ENCODE measurements around the gene GALNT1.

GALNT1 gene

GRCh38 chr18:35747894-35748472 is 166.4 kb downstream of the GALNT1 start:
- Histone ChIP-seq H3K4me3 (ENCODE audit: low read depth, low read length) (no peak overlapping the region), H2AFZ (no peak overlapping the region), H3K4me2 (ENCODE audit: low read length) (no peak overlapping the region), H3K36me3 (ENCODE audit: control insufficient read depth, insufficient read depth, low read length) (no peaks in the 10 kb centered on the region), H3K9ac (no peak overlapping the region), H3K27ac (no peak overlapping the region), H3K9me3 (ENCODE audit: control insufficient read depth, low read length) (no peaks in the 10 kb centered on the region), H3K4me1 (no peaks in the 10 kb centered on the region), H3K27me3 (ENCODE audit: control insufficient read depth, insufficient read depth, low read length) (no peaks in the 10 kb centered on the region), H3K79me2 (no peaks in the 10 kb centered on the region)
- no peak for TF ChIP-seq CTCF (IDR thresholded peaks at IDR 0.05)

GRCh38 chr18:35749701-35750100 is 168.2 kb downstream of the GALNT1 start:
- H3K9me3 ChIP-seq (ENCODE audit: control insufficient read depth, low read length), result no peaks in the 10 kb centered on the region
- H3K36me3 ChIP-seq (ENCODE audit: control insufficient read depth, insufficient read depth, low read length), result no peaks in the 10 kb centered on the region
- no peak overlapping the region for H3K27ac ChIP-seq
- H3K4me3 ChIP-seq (ENCODE audit: low read depth, low read length), result no peak overlapping the region
- H3K79me2 ChIP-seq, result no peaks in the 10 kb centered on the region
- no peak overlapping the region for H2AFZ ChIP-seq
- TF ChIP-seq CTCF (IDR thresholded peaks at IDR 0.05), result no peak
- H3K4me2 ChIP-seq (ENCODE audit: low read length), result no peak overlapping the region
- no peaks in the 10 kb centered on the region for H3K4me1 ChIP-seq
- no peaks in the 10 kb centered on the region for H3K27me3 ChIP-seq (ENCODE audit: control insufficient read depth, insufficient read depth, low read length)
- H3K9ac ChIP-seq, result no peak overlapping the region

GRCh38 chr18:35750929-35751328 is 169.4 kb downstream of the GALNT1 start:
- no peak overlapping the region for H3K27ac ChIP-seq
- TF ChIP-seq CTCF (IDR thresholded peaks at IDR 0.05), result no peak

DNA sequence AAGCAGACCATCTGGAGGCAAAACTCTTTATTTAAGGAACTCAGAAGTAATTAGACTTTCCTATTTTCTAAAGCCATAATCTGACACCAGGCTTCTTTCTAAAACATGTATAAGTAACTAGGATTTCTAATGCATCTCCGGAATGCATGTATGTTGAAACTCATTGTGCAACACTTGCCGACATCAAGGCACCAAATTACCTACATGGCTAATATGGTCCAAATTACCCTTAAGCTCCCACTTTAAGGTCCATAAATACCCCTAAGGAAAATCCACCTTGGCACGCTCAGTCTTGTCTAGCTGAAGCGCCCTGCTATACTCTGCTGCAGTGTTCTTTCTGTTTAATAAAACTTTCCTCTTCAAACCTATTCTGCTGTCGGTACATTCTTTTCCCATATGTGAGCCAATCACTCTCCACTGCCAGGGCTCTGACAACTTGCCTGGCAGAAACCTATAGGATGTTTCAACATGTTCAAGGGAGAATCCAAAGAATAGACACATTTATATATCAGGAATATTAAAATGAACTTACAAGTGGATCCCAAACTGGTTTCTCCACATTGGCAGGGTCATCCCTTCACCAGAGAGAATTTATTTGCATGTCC is 171.9 kb downstream of the GALNT1 start:
- H3K4me1 ChIP-seq, result no peaks in the 10 kb centered on the region
- H3K27ac ChIP-seq, result no peak overlapping the region
- no peak for TF ChIP-seq CTCF (IDR thresholded peaks at IDR 0.05)
- H3K27me3 ChIP-seq (ENCODE audit: control insufficient read depth, insufficient read depth, low read length), result no peaks in the 10 kb centered on the region
- no peak overlapping the region for H3K9ac ChIP-seq
- no peaks in the 10 kb centered on the region for H3K79me2 ChIP-seq
- no peaks in the 10 kb centered on the region for H3K36me3 ChIP-seq (ENCODE audit: control insufficient read depth, insufficient read depth, low read length)
- no peak overlapping the region for H3K4me2 ChIP-seq (ENCODE audit: low read length)
- no peak overlapping the region for H2AFZ ChIP-seq
- H3K4me3 ChIP-seq (ENCODE audit: low read depth, low read length), result no peak overlapping the region
- no peaks in the 10 kb centered on the region for H3K9me3 ChIP-seq (ENCODE audit: control insufficient read depth, low read length)

More at GRCh38 chr18:35750929-35751328, 169.4 kb downstream of the GALNT1 start:
- H3K36me3 ChIP-seq (ENCODE audit: control insufficient read depth, insufficient read depth, low read length), result no peaks in the 10 kb centered on the region
- H3K4me1 ChIP-seq, result no peaks in the 10 kb centered on the region
- H2AFZ ChIP-seq, result no peak overlapping the region
- no peak overlapping the region for H3K9ac ChIP-seq
- H3K4me2 ChIP-seq (ENCODE audit: low read length), result no peak overlapping the region
- no peak overlapping the region for H3K4me3 ChIP-seq (ENCODE audit: low read depth, low read length)
- no peaks in the 10 kb centered on the region for H3K9me3 ChIP-seq (ENCODE audit: control insufficient read depth, low read length)
- H3K79me2 ChIP-seq, result no peaks in the 10 kb centered on the region
- H3K27me3 ChIP-seq (ENCODE audit: control insufficient read depth, insufficient read depth, low read length), result no peaks in the 10 kb centered on the region

- Histone ChIP-seq H3K27ac (no peak overlapping the region), H3K4me1 (no peaks in the 10 kb centered on the region), H3K79me2 (no peaks in the 10 kb centered on the region), H2AFZ (no peak overlapping the region), H3K4me2 (ENCODE audit: low read length) (no peak overlapping the region), H3K36me3 (ENCODE audit: control insufficient read depth, insufficient read depth, low read length) (no peaks in the 10 kb centered on the region), H3K27me3 (ENCODE audit: control insufficient read depth, insufficient read depth, low read length) (no peaks in the 10 kb centered on the region), H3K9me3 (ENCODE audit: control insufficient read depth, low read length) (no peaks in the 10 kb centered on the region), H3K9ac (no peak overlapping the region), H3K4me3 (ENCODE audit: low read depth, low read length) (no peak overlapping the region)
- no peak for TF ChIP-seq CTCF (IDR thresholded peaks at IDR 0.05)
Observed at GRCh38 chr18:35754464-35754863, 172.9 kb downstream of the GALNT1 start.

Data from parathyroid adenoma (tissue), 2 donors.